HG03139 (cell line): Measurements from ENCODE around the gene SLC17A3.

ENCODE experiments used
- ATAC-seq: cut with Tn5 transposase; IDR thresholded peaks from one replicate; pipeline ENCODE4 v1.9.1; 2021; ENCODE audit not compliant: unreplicated experiment

Gene SLC17A3

GRCh38 chr6:25844518-25844917 is 29.5 kb downstream of the SLC17A3 start:
- no peak for ATAC-seq

GRCh38 chr6:25842526-25842925 is 31.5 kb downstream of the SLC17A3 start:
- no peak for ATAC-seq

GRCh38 chr6:25835442-25836283 is 38.4 kb downstream of the SLC17A3 start:
- no peak for ATAC-seq

GRCh38 chr6:25834950-25835349 is 39.1 kb downstream of the SLC17A3 start:
- ATAC-seq, result no peak

- no peak for ATAC-seq
Observed at GRCh38 chr6:25833136-25833535, 40.9 kb downstream of the SLC17A3 start.

- ATAC-seq, result no peak
Observed at GRCh38 chr6:25832670-25833069, 41.4 kb downstream of the SLC17A3 start.

- ATAC-seq, result no peak
Observed at GRCh38 chr6:25832307-25832662, 41.8 kb downstream of the SLC17A3 start.

- no peak for ATAC-seq
Observed at GRCh38 chr6:25831532-25832306, 42.3 kb downstream of the SLC17A3 start, which contains the start of gene SLC17A1. Gene SLC17A1 (minus strand): TSS chr6:25832052. CDS start chr6:25830557, 1,495 bp downstream.

GRCh38 chr6:25830458-25830857 is 43.6 kb downstream of the SLC17A3 start:
- ATAC-seq, result no peak

- no peak for ATAC-seq
Observed at GRCh38 chr6:25829375-25829774, 44.7 kb downstream of the SLC17A3 start.

GRCh38 chr6:25821341-25821740 is 52.7 kb downstream of the SLC17A3 start:
- ATAC-seq, result no peak

GRCh38 chr6:25816252-25816651 is 57.8 kb downstream of the SLC17A3 start:
- ATAC-seq, result no peak

- ATAC-seq, result no peak
Observed at GRCh38 chr6:25815194-25815593, 58.8 kb downstream of the SLC17A3 start.

GRCh38 chr6:25804804-25805203 is 69.2 kb downstream of the SLC17A3 start:
- no peak for ATAC-seq

GRCh38 chr6:25801436-25801835 is 72.6 kb downstream of the SLC17A3 start:
- no peak for ATAC-seq
